Esophagus squamous epithelium (tissue), 4 donors: Measurements from ENCODE around the gene PROX2.

Experiments
- CTCF ChIP-seq, 6 experiments: fragments of 450-650 bp in 4 of 6; fragments of 200-600 bp in 2 of 6; sonication (generic) in 2 of 6; IDR thresholded peaks; one replicate each; pipeline ENCODE4 v1.5.1; 2016 to 2019; ENCODE audit warnings: antibody characterized with exemption in 6 of 6, mild to moderate bottlenecking in 4 of 6, moderate library complexity in 4 of 6
- POLR2A ChIP-seq, 4 donors: fragments of 450-650 bp; IDR thresholded peaks; one replicate each; pipeline ENCODE4 v1.6.1; 2017; ENCODE audit warnings: antibody characterized with exemption in 4 of 4, mild to moderate bottlenecking in 4 of 4, moderate library complexity in 3 of 4

- TF ChIP-seq CTCF (IDR thresholded peaks at IDR 0.05): no peak
- no peak for TF ChIP-seq POLR2A (IDR thresholded peaks at IDR 0.05)
Observed at GRCh38 chr14:74855021-74855420, 20.9 kb downstream of the PROX2 start.
